ENCODE data around the gene PCDHGA1. TPM values are rescaled to one million over a fixed set of nuclear protein-coding genes. Genes with fewer than 3 reads are reported as not detected.

The PCDHGA1 gene
- total and polyA plus RNA-seq, 9 of the 15 experiments (the other 6 are each of a cell fraction or from before 2014, with no cell fraction given) = 0.05 to 0.26 (median 0.18) TPM; not detected in 2

GRCh38 chr5:141343242-141343952, 13.1 kb downstream of the PCDHGA1 start, which contains the start of gene PCDHGA3 (continued):
- 0 out of 2 replicates have a peak, but pooled peaks have one; percentile 3 for TF ChIP-seq REST (IDR thresholded peaks at IDR 0.05; ENCODE audit: borderline replicate concordance)
- TF ChIP-seq REST (CRISPR knock-in tag; IDR thresholded peaks at IDR 0.05; ENCODE audit: low read depth) = no peak
- peak; percentile 22 to 53; a peak in 3 of 4 replicates for TF ChIP-seq RAD21 (CRISPR knock-in tag; conservative IDR thresholded peaks at IDR 0.05 in 1 of 2, IDR thresholded peaks at IDR 0.05 in 1 of 2)
- peak in 1 of 3 experiments; percentile 73 for TF ChIP-seq YY1 (IDR thresholded peaks at IDR 0.05; ENCODE audit: borderline replicate concordance in 1 of 3, control insufficient read depth in 1 of 3, extremely low read depth in 1 of 3, insufficient read depth in 3 of 3, insufficient read length in 1 of 3, insufficient replicate concordance in 2 of 3, low read depth in 1 of 3, low read length in 2 of 3)
- TF ChIP-seq L3MBTL2 (IDR thresholded peaks at IDR 0.05) = 0 out of 2 replicates have a peak, but pooled peaks have one; percentile 10
- TF ChIP-seq CBX3 (IDR thresholded peaks at IDR 0.05; ENCODE audit: borderline replicate concordance in 1 of 2, low read length in 2 of 2) = 0 out of 3 replicates have a peak, but pooled peaks of 1 of the 2 experiments have one; percentile 24
- TF ChIP-seq ETV1 (tag; conservative IDR thresholded peaks at IDR 0.05; ENCODE audit: low read depth) = 0 out of 2 replicates have a peak, but pooled peaks have one; percentile 11
- no peak for TF ChIP-seq BCL6 (CRISPR knock-in tag; IDR thresholded peaks at IDR 0.05)
- no peak for TF ChIP-seq ARID3B (CRISPR knock-in tag; IDR thresholded peaks at IDR 0.05; ENCODE audit: borderline replicate concordance)
- TF ChIP-seq, protein P1, sequence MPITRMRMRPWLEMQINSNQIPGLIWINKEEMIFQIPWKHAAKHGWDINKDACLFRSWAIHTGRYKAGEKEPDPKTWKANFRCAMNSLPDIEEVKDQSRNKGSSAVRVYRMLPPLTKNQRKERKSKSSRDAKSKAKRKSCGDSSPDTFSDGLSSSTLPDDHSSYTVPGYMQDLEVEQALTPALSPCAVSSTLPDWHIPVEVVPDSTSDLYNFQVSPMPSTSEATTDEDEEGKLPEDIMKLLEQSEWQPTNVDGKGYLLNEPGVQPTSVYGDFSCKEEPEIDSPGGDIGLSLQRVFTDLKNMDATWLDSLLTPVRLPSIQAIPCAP (CRISPR knock-in tag; IDR thresholded peaks at IDR 0.05; ENCODE audit: borderline replicate concordance) = no peak
- 0 out of 2 replicates have a peak, but pooled peaks have one; percentile 39 for TF ChIP-seq TEAD4 (IDR thresholded peaks at IDR 0.05; ENCODE audit: low read length)
- no peak for TF ChIP-seq TEAD4 (CRISPR knock-in tag; IDR thresholded peaks at IDR 0.05; ENCODE audit: borderline replicate concordance)

Data from K562 (cell line).